EL (cell line): ENCODE measurements around the gene ZNF853.
"Not testable (repeated sequence)": the region's sequence is repeated elsewhere in the genome, so short reads cannot be mapped to it uniquely, and the experiment has no call there.

Experiments used
- DNase-seq: peaks from one replicate; pipeline ENCODE4 v3.0.0-alpha.2; 2016

ZNF853 gene

DNA sequence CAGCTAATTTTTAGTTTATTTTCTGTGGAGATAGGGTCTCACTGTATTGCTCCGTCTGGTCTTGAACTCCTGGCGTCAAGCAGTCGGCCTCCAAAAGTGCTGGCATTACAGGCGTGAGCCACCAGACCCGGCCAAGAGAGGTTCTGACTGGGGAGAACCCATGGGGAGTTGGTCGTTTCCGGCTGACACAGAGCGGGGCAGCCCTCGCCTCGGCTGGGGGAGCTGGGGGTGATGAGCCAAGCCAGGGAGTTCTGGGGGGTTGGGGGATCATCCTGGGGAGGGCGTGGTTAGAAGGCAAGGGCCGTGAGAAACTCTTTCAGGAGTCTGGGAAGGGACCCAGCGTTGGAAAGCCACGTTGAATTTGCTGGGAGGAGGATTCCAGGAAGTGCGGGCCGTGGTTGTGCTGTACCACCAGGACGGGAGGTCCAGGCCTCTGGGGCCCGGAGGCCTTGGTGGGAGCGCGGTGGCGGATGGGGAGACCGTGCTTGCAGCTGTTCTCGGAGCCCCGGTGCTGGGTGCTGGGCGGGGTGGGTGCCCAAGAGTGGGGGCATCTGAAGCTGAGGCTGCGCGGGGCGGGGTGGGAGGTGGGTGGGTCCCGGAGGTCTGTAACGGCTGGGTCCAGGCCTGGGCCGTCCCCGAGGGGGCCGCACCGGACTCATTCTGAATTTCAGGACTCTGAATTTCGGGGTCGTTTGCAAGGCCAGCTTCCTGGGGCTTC, 8.4 kb upstream of the ZNF853 start:
- DNase-seq = no peak

DNA sequence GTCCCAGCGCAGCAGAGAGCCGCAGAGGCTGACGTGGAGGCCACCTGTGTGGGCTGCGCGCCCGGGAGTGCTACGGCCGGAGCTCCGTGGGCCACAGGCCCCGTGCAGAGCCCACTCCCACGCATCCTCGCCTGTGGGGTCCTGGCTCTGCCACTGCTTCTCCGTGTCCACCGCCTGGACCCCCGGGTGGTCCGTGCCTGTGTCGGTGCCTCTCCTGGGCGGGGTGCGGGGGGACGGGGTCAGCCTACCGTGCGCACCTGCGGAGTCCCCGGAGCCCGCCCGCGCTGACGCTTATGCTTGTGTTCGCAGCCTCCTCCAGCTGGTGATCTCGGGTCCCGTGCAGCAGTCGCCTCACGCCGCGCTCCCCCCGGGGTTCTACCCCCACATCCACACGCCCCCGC, 7.8 kb upstream of the ZNF853 start:
- no peak for DNase-seq

DNA sequence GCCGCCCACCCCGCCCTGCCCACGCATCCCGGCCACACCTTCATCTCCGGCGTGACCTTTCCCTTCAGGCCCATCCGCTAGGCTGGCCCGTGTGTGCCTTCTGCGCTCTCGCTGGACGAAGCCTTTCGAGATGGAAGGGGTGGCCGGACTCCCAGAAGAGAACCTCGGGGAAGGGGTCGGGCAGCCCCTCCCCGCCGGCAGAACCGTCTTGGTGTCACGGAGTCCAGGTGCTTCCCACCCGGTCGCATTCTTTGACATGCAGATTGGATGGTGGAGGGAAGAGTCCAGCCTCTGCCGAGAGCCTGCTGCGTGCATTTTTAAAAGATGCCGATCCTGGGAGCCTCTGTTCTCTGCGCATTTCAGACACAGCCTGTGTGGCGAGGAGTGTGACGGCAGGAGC, 7.3 kb upstream of the ZNF853 start:
- no peak for DNase-seq

DNA sequence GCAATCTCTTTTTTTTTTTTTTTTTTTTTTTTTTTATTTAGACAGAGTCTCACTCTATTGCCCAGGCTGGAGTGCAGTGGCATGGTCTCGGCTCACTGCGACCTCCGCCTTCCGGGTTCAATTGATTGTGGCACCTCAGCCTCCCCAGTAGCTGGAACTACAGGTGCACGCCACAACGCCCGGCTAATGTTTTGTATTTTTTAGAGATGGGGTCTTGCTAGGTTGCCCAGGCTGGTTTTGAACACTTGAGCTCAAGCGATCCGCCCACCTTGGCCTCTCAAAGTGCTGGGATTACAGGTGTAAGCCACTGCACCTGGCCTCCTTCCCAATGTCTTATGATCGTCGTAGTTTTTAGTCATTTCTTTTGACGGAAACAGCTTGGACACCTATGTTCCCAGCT, 6.6 kb upstream of the ZNF853 start:
- DNase-seq = no peak

DNA sequence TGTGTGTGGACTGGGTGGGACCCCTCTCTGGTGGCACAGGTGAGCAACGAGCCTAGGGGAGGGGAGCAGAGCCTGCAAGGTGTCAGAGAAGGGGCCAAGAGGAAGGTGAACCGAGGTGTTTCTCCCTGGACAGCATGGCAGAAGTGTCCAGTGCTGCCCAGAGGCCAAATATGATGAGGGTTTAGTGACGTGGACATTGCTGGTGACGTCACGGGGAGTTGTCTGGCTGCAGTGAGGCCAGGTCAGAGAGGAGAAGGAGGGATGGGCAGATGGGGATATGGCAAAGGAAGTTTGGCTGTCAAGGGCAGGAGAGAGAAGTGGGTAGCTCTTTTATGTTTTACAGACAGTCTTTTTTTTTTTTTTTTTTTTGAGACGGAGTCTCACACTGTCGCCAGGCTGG, 2.6 kb upstream of the ZNF853 start:
- DNase-seq = no peak

DNA sequence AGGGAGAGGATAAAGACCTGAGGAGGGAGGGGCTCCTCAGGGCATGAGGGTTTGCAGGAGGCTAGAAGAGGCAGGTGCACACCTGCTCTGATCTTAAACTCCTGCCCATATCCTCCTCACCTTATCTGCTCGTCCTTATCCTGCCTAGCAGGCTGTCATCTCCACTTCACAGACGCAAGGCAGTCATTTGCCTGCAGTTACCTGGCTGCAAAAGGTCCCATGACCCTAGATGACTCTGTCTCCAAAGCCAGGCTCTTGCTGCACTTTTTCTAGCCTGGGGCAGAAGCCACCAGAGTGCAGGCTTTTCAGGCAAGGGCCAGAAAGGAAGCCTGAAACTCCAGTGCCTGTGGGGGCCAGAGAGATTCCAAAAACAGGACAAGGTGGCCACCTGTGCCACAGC, 1.7 kb upstream of the ZNF853 start:
- DNase-seq = no peak

DNA sequence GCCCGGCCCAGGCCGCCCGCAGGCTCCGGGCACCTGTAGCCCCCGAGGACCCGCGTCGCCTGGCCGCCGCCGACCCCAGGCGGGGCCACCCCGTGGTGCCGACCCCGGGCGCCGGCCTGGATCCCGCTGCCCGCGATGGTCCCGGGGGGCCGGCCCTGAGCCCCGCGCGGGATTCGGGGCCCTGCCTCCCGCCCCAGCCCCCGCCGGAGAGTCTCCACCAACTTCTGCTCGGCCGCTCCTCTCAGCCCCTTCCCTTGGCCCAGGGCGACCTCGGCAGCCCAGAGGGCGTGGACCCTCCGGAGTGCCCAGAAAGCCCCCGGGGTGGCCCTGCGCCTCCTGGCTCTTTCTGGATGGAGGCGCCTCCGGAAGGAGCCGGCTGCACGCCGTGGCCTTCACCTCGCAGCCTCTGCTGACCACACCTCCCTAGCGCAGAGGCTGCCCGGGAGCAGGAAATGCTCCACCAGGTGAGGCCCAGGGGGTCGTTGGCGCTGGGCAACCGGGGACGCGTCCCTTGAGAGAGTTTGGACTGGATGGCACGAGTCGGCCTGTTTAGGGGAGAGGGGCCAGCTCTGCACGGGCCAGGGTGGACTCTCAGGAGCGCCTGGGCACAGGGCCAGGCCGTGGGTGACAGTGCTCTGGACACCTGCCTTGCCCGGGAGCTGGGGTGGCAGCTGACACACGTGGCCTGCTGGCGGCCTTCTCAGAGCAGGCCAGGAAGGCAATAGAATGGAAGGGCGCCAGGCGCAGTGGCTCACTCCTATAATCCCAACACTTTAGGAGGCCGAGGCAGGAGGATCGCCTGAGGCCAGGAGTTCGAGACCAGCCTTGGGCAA, 529 bp downstream of the ZNF853 start:
- no peak for DNase-seq

DNA sequence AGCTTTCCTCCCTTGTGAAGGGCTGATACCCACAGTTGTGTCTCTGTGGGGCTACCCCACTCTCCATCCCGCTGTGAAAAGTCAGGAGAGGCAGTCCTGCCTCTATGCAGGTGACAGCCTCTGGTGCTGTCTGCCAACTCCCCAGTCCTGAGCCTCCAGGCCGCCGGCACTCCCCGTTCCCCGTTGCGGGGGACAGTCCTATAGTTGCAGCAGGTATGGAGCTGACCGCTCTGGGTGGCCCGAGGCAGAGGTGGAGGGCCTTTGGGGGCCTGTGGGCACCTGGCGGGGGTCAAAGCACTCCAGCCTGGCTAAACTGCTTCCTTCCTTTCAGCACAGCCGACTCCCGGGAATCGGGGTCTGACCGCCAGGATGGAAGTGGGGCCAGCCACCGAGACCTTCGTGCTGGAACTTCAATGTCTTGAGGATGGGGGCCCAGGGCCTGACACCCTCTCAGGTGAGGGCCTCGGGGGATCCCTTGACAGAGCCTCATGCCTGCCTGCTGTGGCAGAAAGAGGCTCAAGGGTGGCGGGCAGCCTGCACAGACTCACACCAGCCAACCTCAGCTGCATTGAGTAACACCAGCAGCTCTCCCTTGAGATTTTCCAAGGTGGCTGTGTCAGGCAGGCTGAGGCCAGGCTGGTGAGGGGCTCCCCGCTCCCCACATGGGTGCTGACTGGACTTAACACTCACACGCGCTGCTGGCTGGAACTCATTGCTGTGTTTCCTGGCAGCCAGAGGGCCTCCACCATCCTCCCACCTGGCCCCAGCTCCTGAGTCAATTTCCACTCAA, 1.6 kb downstream of the ZNF853 start:
- no peak for DNase-seq

DNA sequence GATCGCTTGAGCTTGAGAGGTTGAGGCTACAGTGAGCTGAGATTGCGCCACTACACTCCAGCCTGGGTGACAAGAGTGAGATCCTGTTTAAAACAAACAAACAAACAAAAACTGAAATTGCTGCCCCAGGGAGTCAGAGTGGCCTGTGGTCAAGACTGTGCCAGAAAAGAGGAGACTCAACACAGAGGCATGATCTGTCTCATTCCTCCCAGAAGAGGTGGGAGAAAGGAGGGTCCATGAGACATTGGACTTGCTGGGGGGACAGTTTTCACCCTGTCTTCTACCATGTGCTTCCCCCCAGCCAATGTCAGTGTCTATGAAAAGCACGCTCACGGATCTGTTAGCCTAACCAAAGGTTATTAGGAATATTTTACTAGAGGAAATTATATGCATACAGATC, 3.2 kb downstream of the ZNF853 start:
- DNase-seq = peak; percentile 25

DNA sequence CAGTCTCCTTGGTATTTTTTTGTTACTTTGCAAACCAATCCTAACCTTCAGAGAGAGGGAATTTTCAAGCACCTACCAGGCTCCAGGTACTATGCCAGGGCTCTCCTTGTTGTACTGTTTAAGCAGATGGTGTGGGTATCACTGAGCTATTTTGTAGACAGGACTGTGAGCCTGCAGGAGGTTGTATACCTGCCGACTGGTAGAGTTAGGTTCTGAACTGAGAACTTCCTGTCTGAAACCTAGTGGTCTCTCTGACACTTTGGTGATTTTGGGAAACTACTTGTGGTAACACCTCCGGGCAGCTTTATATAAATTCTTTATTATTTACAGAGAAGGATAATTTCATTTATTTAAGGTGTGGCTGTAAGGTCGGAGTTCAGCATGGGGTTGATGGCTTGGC, 4.6 kb downstream of the ZNF853 start:
- no peak for DNase-seq

DNA sequence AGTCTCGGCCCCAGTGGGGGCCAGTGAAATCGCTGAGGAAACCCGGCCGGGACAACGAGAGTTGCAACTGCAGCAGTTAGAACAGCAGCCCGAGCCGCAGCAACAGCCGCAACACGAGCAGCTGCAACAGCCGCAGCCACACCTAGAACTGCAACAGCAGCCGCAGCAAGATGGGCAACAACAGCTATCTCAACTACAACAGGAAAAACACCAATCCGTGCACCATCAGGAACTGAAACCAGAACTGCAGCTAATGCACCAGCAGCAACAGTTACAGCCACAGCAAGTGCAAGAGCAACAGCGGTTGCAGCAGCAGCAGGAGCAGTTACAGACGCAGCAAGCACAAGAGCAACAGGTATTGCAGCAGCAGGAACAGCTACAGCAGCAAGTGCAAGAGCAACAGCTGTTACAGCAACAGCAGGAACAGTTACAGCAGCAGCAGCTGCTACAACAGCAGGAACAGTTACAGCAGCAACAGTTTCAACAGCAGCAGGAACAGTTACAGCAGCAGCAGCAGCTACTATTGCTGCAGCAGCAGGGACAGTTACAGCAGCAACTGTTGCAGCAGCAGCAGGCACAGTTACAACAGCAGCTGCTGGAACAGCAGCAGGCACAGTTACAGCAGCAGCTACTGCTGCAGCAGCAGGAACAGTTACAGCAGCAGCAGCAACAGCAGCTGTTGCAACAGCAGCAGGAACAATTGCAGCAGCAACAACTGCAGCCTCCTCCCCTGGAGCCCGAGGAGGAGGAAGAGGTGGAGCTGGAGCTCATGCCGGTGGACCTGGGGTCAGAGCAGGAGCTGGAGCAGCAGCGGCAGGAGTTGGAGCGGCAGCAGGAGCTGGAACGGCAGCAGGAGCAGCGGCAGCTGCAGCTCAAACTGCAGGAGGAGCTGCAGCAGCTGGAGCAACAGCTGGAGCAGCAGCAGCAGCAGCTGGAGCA, 6.1 kb downstream of the ZNF853 start:
- no peak for DNase-seq

DNA sequence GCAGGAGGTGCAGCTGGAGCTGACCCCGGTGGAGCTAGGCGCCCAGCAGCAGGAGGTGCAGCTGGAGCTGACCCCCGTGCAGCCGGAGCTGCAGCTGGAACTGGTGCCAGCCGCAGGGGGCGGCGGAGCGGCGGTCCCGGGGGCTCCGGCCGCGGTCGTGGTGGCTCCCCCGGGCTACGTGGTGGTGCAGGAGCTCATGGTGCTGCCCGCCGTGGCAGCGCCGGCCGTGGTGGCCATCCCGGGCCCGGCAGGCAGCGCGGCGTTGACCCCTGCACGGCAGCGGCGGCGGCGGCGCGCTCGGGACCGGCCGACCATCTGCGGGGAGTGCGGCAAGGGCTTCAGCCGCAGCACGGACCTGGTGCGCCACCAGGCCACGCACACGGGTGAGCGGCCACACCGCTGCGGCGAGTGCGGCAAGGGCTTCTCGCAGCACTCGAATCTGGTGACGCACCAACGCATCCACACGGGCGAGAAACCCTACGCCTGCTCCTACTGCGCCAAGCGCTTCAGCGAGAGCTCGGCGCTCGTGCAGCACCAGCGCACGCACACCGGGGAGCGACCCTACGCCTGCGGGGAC, 6.8 kb downstream of the ZNF853 start:
- DNase-seq = no peak

DNA sequence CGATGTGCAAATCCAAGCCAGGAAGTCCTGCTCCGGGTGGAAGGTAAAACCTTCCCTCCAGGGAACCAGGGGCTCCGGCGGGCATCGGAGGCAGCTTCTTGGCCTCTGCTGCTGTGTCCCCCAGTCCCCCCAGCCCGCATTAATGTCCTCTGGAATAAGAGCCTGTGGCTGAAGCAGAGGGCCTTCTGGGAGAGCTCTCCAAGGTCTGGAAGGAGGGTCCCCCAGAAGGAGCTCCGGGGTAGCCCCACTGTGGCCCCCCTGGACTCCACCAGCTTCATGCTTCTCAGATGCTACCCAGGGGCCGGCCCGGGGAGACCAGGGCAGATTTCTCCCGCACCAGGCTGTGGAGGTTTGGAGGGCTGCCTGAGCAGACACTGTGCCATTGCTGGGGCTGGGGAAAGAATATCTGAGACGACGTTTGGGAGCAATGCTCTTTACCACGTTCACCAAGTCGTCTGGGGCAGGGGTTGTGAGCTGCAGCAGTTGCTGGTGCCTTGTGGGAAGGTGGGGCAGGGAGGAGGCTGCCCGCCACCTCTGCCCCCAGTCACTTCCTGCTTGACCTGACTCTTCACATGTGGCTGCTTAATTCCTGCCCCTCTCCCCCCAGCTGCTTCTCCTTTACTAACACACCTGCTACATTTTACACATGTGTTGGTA, 8.3 kb downstream of the ZNF853 start:
- no peak for DNase-seq

DNA sequence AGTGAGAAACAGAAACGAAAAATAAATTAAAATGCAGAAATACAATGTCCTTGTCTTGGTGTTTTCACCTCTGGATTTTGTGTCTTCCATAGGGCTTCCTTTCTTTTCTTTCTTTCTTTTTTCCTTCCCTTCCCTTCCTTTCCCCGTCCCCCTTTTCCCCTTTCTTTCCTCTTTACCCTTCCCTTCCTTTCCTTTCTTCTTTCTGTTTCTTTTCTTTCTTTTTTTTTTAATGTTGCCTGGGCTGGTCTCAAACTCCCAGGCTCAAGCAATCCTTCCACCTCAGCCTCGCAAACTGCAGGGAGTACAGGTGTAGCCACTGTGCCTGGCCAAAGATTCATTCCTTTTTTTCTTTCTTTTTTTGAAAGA, 8.8 kb downstream of the ZNF853 start:
- DNase-seq = no peak

DNA sequence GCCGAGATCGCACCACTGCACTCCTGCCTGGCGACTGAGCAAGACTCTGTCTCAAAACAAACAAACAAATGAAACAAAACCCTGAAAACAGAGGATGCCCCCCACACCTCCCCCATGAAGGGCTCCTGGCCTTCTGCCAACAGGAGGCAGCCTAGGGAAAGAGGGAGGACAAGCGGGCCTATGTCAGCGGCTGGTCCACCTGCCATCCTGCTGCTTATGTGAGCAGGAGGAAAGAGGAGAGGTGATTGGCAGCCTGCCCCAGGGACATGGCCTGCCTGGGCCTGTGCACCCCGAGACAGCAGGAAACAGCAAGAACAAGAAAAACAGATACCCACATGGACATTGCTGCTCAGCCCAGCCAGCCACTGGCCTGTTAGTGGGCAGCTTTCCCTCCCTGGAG, 12.6 kb downstream of the ZNF853 start:
- DNase-seq = no peak

DNA sequence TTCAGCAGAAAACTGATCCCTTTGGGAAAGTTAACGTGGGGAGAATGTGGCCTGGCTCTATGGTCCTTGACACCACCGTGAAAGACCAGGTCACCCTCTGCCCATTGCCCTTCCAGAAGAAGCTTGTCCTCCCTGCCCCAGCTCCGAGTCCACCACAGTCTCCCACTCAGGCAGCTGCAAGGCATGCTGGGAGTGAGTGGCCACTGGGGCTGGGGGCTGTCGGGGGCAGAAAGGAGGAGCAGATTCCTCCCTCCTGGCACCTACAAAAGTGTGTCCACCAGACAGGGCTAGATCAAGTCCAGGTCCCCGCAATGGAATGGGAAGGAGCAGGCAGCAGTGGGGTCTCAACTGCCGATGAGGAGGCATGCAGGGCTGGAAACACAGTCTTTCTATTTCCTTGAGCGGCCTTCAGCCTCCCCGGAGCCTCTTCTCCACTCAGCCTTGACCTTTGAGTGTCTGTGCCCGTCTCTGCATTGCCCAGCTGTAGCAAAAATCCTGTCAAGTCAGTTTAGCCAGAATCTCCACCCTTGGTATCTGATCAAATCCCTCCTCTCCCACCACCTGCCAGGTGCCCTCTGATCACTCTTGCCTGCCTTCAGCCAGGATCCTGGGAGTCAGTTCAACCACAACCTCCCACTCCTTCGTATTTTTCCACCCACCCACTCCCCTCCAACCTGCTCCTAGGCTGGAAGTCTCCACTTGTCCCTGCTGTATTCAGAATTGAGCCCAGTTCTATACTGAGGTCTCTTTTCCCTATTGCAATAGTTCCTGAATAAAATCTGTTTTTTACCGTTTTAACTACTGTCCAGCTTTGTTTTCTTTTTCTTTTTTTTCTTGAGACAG, 14.8 kb downstream of the ZNF853 start:
- no peak for DNase-seq

DNA sequence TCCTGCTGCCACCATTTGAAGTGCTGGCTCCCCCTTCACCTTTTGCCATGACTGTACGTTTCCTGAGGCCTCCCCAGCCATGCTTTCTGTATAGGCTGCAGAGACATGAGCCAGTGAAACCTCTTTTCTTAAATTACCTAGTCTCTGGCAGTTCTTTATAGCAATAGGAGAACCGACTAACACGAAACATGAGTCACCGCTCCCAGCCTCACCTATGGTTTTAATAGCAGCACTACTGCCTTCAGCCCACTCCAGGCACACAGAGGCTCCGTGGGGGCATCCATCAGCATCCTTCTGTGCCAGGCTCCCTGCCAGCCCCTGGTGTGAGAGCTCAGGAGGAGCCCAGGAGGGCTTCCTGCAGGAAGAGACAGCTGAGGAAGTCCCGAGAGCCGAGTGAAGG, 16.2 kb downstream of the ZNF853 start:
- DNase-seq = no peak

DNA sequence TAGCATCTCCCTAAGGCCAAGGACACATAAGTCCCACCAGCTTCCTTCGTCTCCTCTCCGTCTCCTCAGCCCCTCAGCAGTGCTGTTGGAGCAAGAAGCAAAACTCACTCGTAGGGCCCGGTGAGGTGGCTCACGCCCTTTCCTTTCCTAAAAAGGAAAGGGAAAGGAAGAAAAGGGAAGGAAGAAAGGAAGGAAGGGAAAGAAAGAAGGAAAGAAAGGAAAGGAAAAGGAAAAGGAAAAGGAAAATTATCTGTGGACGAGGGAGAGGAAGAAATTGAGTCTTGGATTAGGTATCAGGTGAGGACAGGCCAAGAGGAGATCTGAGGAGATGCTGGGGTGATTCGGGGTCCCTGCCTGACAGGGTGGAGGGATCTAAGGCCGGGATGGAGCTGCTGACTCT, 18.6 kb downstream of the ZNF853 start:
- DNase-seq = no peak

DNA sequence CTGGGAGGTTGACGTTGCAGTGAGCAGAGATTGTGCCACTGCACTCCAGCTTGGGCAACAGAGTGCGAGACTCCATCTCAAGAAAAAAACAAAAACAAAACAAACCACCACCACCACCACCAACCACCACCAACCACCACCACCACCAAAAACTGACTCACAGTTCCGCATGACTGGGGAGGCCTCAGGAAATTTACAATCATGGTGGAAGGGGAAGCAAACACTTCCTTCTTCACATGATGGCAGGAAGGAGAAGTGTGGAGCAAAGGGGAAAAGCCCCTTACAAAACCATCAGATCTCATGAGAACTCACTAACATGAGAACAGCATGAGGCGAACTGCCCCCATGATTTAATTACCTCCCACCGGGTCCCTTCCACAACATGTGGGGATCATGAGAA, 19.6 kb downstream of the ZNF853 start:
- not testable (repeated sequence) for DNase-seq

DNA sequence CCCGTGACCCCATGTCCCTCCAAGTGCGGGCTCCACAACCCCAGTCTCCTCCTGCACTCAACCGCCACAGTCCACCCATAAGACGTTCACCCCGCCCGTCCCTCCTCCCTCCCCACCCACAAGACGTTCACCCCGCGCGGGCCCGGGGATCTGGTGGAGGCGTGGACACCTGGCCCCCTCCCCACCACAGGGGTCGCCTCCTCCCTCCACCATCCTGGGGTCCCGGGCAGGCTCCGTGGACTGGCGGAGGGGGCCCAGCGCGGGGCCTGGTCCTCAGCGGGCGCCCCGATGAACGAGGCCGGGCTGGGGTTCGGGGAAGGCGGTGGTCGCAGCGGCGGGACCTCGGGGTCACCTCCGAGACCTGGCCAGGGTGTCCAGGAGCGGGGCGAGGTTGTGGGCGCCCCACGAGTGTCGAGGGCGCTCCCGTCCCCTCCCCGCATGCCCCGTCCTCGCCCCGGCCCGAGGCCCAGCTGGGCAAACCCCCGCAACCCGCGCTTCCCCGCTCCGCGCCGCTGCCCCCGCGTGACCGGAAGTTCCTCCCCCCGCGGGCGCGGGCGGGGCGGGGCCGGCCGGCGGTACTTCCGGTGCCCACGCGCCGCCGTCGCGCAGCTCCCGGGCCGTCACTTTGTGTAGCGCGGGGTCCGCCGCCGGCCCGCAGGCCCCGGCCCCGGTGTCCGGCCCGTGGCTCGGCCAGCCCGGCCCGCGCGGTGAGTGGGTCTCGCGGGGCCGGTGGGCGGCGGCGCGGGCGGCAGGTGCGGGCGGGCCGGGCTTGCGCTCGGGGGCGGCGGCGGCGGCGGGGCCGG, 21.5 kb downstream of the ZNF853 start, which contains the start of gene ZNF316:
Gene ZNF316 (plus strand): TSS at position 578 of the 803 bp plus-strand sequence. CDS start 5,092 bp downstream, outside the sequence.
- peak; percentile 57 for DNase-seq
